Stimulated activated memory B cell treated with anti-CD40 and anti-IgM and Interleukin-4, amounts not matched to agents 10 μg/mL and 1 μg/mL and 100 μg/mL, for 72 hours (primary cell): Measurements from ENCODE around the gene AQP2.

ENCODE experiments used
- ATAC-seq: fragments of 150-1000 bp; cut with Tn5 transposase; 2 replicates; pipeline ENCODE4 v1.10.0; 2021
- H3K27ac Mint-ChIP-seq: one replicate; pipeline ENCODE4 v1.8.0; 2022; ENCODE audit warnings: mild to moderate bottlenecking, mixed read lengths
- H3K27me3 Mint-ChIP-seq: one replicate; pipeline ENCODE4 v1.8.0; 2022; ENCODE audit warnings: mixed read lengths
- H3K36me3 Mint-ChIP-seq: one replicate; pipeline ENCODE4 v1.8.0; 2022; ENCODE audit warnings: mixed read lengths
- H3K4me1 Mint-ChIP-seq: one replicate; pipeline ENCODE4 v1.8.0; 2022; ENCODE audit warnings: mixed read lengths
- H3K4me3 Mint-ChIP-seq: one replicate; pipeline ENCODE4 v1.8.0; 2022; ENCODE audit warnings: mild to moderate bottlenecking, moderate library complexity, mixed read lengths
- H3K9me3 Mint-ChIP-seq: one replicate; pipeline ENCODE4 v1.8.0; 2022; ENCODE audit warnings: mixed read lengths

The AQP2 gene

GRCh38 chr12:49990273-49990672 is 39.7 kb downstream of the AQP2 start:
- ATAC-seq, result no peak
- H3K4me3 Mint-ChIP-seq, result no peak overlapping the region

GRCh38 chr12:49998453-49998852 is 47.9 kb downstream of the AQP2 start:
- Mint-ChIP-seq H3K27ac (no peak overlapping the region), H3K4me1 (no peaks in the 10 kb centered on the region), H3K4me3 (no peak overlapping the region), H3K27me3 (no peaks in the 10 kb centered on the region), H3K36me3 (peaks cover 27% of the 10 kb centered on the region), H3K9me3 (no peaks in the 10 kb centered on the region)
- ATAC-seq, result no peak

More at GRCh38 chr12:49990273-49990672, 39.7 kb downstream of the AQP2 start:
- Mint-ChIP-seq H3K9me3 (no peaks in the 10 kb centered on the region), H3K27me3 (no peaks in the 10 kb centered on the region), H3K36me3 (peaks cover 64% of the 10 kb centered on the region), H3K27ac (no peak overlapping the region), H3K4me1 (peaks cover 13% of the 10 kb centered on the region)

GRCh38 chr12:50003595-50003994 is 53.1 kb downstream of the AQP2 start:
- no peak for ATAC-seq
- Mint-ChIP-seq H3K27me3 (no peaks in the 10 kb centered on the region), H3K36me3 (peaks cover 5% of the 10 kb centered on the region), H3K4me3 (no peak overlapping the region), H3K4me1 (peaks cover 9% of the 10 kb centered on the region), H3K9me3 (no peaks in the 10 kb centered on the region), H3K27ac (no peak overlapping the region)

- Mint-ChIP-seq H3K36me3 (peaks cover 10% of the 10 kb centered on the region), H3K9me3 (no peaks in the 10 kb centered on the region), H3K27ac (no peak overlapping the region), H3K27me3 (no peaks in the 10 kb centered on the region), H3K4me1 (peaks cover 9% of the 10 kb centered on the region), H3K4me3 (no peak overlapping the region)
- ATAC-seq, result no peak
These were observed 54.2 kb downstream of the AQP2 start for GRCh38 chr12:50004696-50005095.

- Mint-ChIP-seq H3K4me1 (peaks cover 9% of the 10 kb centered on the region), H3K4me3 (no peak overlapping the region), H3K27me3 (no peaks in the 10 kb centered on the region), H3K36me3 (peaks cover 12% of the 10 kb centered on the region), H3K9me3 (no peaks in the 10 kb centered on the region), H3K27ac (no peak overlapping the region)
- ATAC-seq, result no peak
These were observed 54.6 kb downstream of the AQP2 start for GRCh38 chr12:50005175-50005574.

- H3K4me3 Mint-ChIP-seq, result no peak overlapping the region
- H3K27me3 Mint-ChIP-seq, result no peaks in the 10 kb centered on the region
- no peak overlapping the region for H3K27ac Mint-ChIP-seq
- ATAC-seq, result no peak
- H3K36me3 Mint-ChIP-seq, result peaks cover 17% of the 10 kb centered on the region
- H3K4me1 Mint-ChIP-seq, result peaks cover 9% of the 10 kb centered on the region
- H3K9me3 Mint-ChIP-seq, result no peaks in the 10 kb centered on the region
These were observed 55.7 kb downstream of the AQP2 start for GRCh38 chr12:50006280-50006679.

- Mint-ChIP-seq H3K4me3 (no peak overlapping the region), H3K4me1 (peaks cover 9% of the 10 kb centered on the region), H3K27ac (no peak overlapping the region), H3K36me3 (peaks cover 17% of the 10 kb centered on the region), H3K27me3 (no peaks in the 10 kb centered on the region), H3K9me3 (no peaks in the 10 kb centered on the region)
- no peak for ATAC-seq
These were observed 56.4 kb downstream of the AQP2 start for GRCh38 chr12:50006754-50007442.
